ENCODE results near the gene C6orf89.
"Not testable (repeated sequence)": the region's sequence is repeated elsewhere in the genome, so short reads cannot be mapped to it uniquely, and the experiment has no call there.

C6orf89 gene

DNA sequence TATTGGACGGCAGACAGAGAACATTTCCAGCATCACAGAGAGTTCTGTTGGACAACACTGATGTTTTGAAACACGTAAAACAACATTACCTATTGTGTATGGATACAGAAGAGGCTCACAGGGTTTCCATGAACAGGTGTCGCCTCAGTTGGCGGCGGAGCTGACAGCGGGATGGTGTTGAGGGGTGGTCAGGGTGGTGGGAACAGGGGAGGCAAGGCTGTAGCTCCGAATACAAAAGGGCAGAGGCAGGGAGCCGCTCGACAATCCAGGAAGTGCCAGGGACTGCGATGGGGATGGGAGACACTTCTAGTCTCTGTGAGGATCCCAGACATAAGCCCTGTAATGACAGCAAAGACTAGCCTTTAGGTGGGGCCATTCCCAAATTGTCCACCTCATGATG is 54.3 kb downstream of the C6orf89 start:
- DNase-seq (ENCODE audit: extremely low spot score, insufficient read length, low read depth) (no peak), FAIRE-seq (no peak)

DNA sequence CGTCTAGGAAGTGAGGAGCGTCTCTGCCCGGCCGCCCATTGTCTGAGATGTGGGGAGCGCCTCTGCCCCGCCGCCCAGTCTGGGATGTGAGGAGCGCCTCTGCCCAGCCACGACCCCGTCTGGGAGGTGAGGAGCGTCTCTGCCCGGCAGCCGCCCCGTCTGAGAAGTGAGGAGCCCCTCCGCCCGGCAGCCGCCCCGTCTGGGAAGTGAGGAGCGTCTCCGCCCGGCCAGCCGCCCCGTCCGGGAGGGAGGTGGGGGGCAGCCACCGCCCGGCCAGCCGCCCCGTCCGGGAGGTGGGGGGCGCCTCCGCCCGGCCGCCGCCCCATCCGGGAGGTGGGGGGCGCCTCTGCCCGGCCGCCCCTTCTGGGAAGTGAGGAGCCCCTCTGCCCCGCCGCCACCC is 55.8 kb downstream of the C6orf89 start:
- not testable (repeated sequence) for DNase-seq (ENCODE audit: extremely low spot score, insufficient read length, low read depth); FAIRE-seq

DNA sequence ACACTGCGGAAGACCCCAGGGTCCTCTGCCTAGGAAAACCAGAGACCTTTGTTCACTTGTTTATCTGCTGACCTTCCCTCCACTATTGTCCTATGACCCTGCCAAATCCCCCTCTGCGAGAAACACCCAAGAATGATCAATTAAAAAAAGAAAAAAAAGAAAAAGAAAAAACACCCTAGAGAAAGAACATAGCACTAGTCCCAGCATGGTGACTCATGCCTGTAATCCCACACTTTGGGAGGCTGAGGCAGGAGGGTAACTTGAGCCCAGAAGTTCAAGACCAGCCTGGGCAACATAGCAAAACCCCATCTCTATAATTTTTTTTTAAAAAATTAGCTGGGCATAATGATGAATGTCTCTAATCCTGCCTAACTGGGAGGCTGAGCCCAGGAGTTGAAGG is 56.6 kb downstream of the C6orf89 start:
- DNase-seq (ENCODE audit: extremely low spot score, insufficient read length, low read depth); FAIRE-seq: not testable (repeated sequence)

DNA sequence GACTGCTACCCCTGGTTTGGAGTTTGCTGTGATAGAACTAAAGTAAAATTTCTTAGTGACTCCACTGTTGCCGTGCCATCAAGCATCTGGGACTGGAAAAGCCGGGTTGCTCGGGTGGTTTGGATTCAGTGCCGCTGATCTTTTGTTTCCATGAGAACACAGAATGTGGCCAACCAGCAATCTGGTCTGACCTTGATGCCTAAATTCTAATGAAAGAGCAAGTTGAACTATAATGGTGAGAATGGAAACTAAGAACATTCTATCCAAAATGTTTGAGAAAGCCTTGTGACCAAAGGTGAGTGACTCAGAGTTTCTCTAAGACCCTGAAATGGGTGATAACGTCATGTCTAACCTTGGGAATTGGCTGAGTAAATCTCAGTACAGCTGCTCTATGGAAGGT is 58.9 kb downstream of the C6orf89 start:
- DNase-seq (ENCODE audit: extremely low spot score, insufficient read length, low read depth) (no peak), FAIRE-seq (no peak)

DNA sequence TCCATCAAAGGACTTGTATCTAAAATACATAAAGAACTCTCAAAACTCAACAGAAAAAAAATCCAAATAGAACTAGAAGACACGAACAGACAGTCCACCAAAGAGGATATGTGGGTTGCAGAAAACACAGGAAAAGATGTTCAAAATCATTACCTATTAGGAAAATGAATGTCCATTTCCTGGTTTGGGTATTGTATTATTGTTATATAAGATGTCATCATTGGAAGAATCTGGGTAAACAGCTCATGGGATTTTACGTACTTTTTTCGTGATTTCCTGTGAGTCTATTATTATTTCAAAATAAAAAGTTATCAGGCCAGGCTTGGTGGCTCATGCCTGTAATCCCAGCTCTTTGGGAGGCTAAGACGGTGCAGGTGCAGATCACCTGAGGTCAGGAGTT is 59.5 kb downstream of the C6orf89 start:
- FAIRE-seq, result no peak

DNA sequence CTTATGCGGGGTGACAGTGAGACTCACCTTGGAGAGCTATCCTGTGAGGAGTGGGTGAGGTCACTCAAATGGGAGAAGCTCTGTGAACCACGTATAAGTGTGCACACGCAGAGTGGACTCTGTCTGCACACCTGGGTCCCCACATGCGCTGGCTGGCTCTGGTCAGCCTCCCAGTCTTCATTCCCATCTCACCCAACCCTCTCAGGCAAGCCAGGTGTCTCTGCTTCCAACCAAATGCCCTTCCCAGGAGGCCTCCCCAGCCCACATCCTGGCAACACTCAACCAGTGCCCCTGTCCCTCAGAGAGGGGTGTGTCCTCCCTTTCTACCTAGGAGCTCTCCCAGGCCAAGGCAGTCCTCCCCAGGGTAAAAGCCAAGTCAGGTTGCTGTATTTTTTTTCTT is 60.8 kb downstream of the C6orf89 start:
- no peak for DNase-seq (ENCODE audit: extremely low spot score, insufficient read length, low read depth)
- no peak for FAIRE-seq

More for the DNA sequence above, 59.5 kb downstream of the C6orf89 start:
- DNase-seq (ENCODE audit: extremely low spot score, insufficient read length, low read depth), result no peak

DNA sequence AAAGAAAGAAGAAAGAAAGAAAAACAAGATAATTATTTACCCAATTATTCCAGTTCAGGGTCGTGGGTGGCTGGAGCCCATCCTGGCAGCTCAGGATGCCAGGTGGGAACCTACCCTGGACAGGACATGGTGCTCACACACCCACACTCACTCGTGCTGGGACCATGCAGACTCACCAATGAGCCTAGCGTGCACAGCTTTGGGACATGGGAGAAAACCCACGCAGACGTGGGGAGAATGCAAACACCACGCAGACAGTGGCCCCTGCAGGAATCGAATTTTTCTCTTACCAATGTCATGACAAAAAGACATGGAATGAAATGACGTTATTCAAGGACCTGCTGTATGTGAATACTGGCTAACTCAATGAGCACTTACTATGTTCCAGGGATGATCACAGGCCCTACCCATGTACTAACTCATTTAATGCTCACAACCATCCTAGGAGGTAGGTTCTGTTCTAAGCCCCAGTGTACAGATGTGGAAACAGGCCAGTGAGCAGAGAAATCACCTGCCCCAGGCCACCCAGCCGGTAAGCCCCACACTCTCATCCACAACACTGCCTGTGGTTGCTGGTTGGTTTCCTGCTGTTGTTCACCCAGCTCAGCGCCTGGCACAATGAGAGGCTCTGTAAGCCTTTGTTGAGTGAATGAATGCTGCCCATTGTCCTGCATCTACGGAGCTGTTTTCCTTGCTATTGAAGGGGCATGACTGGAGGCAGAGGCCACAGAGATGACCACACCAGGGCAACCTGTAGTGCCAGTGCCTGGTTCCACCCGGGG is 62.0 kb downstream of the C6orf89 start:
- FAIRE-seq, result no peak
- DNase-seq (ENCODE audit: extremely low spot score, insufficient read length, low read depth), result no peak

DNA sequence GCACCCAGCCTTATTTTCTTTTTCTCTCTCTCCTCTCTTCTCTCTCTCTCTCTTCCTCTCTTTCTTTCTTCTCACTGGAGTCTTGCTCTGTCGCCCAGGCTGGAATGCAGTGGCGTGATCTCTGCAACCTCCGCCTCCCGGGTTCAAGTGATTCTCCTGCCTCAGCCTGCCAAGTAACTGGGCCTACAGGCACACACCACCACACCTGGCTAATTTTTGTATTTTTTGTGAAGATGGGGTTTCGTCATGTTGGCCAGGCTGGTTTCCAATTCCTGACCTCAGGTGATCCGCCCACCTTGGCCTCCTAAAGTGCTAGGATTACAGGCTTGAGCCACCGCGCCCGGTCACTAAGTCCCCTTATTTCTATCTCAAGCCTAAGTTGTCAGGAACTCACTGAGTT is 63.3 kb downstream of the C6orf89 start:
- FAIRE-seq; DNase-seq (ENCODE audit: extremely low spot score, insufficient read length, low read depth): not testable (repeated sequence)

DNA sequence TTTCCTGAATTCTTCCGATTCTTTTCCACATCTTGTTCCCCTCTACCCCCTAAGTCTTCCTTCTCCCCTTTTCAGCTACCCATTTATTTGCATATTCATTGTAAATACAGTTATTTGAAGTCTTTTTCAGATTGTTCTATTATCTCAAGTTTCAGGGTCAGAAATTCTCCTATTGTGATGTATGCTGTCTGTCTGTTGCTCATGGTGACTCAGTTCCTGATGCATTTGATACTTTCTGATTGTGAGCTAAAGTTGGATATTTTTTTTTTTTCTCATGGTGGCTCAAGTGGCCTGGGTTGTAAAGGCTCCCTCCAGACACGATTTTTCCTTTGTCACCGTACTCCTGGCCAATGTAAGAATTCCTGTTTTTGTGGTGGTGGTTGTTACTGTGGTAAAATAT is 63.9 kb downstream of the C6orf89 start:
- DNase-seq (ENCODE audit: extremely low spot score, insufficient read length, low read depth) (no peak), FAIRE-seq (no peak)

DNA sequence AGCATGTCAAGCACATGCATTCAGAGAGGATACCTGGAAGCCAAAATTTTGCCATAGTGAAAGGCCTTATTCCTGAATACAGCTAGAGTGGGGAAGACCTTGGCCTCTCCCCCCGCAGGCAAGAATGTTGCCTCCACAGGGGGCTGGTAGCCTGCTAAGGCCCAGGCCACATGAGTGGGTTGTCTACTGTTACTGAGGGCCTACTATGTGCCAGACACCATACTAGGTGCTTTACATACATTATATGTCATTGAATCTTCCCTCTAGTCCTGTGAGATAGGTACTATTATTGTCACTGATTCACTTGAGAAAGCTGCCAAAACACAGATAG is 68.1 kb downstream of the C6orf89 start:
- DNase-seq (ENCODE audit: extremely low spot score, insufficient read length, low read depth), result no peak

DNA sequence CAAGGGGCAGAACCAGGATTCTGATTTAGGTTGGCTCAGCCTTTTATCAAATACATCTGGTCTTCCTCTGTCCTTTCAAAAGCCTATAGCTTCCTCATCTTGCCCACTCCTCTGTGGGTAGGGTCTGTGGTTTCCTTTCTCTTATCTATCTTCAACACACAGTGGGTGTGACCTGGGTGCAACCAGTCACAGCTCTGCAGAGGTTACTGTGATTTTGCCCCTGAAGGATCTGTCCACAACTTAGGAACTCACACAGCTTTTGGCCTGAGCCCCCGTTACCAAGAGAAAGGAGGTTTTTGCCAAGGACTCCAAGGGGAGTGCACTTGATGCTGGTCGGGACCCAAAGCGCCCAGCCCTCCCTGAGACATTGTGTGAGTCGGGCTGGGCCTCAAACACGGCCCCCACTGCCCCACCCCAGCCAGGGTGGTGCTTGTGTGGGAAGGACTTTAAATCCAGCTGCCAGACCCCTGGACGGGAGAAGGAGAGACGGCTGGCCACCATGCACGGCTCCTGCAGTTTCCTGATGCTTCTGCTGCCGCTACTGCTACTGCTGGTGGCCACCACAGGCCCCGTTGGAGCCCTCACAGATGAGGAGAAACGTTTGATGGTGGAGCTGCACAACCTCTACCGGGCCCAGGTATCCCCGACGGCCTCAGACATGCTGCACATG is 68.6 kb downstream of the C6orf89 start, which contains the start of gene PI16:
TSS of gene PI16 (plus strand) at position 477 of the 670 bp plus-strand sequence. CDS start at position 500, 23 bp downstream.
- FAIRE-seq (no peak), DNase-seq (ENCODE audit: extremely low spot score, insufficient read length, low read depth) (no peak)

More for the DNA sequence above, 68.1 kb downstream of the C6orf89 start:
- FAIRE-seq, result no peak

DNA sequence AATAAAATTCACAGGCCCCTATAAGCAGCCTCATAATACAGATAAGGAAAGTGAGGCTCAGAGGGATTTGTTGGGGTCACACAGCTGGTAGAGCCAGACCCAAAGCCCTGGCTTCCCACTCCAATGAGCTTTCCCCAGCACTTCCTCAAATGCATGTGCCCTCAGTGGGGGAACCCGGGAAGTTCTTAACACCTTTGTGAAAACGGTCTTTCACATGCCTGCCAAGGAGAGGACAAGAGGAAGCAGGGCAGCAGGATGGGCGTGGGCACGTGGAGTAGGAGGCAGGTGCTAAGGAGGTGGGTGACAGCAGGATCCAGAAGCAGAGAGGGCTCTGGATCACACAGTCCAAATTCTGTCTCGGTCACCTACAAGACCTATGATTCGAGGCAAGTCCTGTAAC is 69.4 kb downstream of the C6orf89 start:
- FAIRE-seq (no peak), DNase-seq (ENCODE audit: extremely low spot score, insufficient read length, low read depth) (no peak)

DNA sequence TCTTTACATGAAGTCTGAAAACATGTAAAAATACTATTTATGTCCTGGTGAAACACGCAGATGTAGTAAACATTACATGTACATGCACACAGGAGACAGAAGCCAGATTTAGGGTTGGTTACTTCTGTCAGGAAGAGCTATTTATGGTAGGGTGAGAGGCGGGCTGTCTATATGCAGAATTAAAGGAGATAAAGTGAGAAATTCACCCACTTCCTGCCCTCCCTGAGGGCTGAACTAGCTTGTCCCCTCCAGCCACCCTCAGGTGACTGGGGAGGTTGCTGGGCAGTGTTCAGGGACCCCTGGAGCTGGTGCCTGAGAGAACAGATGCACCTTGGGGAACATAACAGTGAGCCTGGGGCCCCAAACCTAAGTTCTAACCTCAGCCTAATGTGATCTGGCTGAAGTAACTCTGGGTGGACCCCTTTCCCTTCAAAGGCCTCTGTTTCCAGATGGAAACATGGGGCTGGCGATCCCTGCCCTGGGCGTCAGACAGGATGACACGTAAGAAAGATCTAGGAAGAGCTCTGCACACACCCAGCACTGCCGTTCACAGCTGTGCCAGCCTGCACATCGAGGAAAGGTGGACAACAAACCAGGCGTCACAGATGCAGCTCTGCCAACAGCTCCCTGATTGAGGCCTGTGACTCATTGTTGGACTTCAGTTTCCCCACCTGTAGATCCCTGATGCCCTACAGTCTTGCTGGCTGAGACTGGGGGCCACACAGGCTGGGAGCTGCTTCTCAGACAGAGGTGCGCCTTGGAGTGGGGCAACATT is 70.1 kb downstream of the C6orf89 start:
- DNase-seq (ENCODE audit: extremely low spot score, insufficient read length, low read depth) (no peak), FAIRE-seq (no peak)

DNA sequence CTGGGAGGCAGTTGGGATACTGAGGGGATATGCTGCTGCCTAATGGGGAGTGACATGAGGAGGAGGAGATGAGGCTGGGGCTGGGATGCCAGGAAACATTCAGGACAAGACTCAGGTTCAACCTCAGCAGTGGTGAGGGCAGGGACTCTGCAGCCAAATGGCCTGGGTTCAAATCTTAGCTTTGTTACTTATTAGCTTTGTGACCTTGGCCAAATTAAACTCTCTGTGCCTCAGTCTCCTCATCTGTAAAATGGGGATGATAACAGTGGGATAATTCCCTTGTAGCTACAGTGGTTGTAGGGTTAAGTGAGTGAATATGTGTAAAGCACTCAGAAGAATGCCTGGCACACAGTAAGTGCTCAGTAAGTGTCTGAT is 70.7 kb downstream of the C6orf89 start:
- no peak for FAIRE-seq

DNA sequence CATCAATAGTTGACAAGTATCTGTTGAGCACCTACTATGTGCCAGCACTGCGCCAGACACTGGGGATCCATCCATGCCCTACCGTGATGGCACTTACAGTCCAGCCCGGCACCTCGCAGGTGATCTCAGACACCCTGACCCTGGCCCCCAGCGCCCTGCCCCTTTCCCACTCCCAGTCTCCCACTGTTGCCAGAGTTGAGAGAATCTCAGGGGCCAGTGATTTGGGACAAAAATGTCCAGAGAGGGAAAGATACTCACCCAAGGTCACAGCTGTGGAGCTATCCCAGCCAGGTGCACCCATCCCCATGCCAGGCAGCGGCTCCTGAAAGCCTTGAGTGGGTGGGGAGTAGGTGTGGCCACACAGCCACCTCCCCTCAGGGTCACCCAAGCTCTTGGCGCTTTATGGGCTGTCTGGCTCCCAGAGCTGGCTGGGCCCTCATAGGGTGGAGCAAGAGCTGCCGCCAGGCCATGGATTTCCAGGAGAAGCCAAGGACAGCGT is 72.1 kb downstream of the C6orf89 start:
- no peak for DNase-seq (ENCODE audit: extremely low spot score, insufficient read length, low read depth)
- FAIRE-seq, result no peak

More for the DNA sequence above, 70.7 kb downstream of the C6orf89 start:
- DNase-seq (ENCODE audit: extremely low spot score, insufficient read length, low read depth), result no peak

DNA sequence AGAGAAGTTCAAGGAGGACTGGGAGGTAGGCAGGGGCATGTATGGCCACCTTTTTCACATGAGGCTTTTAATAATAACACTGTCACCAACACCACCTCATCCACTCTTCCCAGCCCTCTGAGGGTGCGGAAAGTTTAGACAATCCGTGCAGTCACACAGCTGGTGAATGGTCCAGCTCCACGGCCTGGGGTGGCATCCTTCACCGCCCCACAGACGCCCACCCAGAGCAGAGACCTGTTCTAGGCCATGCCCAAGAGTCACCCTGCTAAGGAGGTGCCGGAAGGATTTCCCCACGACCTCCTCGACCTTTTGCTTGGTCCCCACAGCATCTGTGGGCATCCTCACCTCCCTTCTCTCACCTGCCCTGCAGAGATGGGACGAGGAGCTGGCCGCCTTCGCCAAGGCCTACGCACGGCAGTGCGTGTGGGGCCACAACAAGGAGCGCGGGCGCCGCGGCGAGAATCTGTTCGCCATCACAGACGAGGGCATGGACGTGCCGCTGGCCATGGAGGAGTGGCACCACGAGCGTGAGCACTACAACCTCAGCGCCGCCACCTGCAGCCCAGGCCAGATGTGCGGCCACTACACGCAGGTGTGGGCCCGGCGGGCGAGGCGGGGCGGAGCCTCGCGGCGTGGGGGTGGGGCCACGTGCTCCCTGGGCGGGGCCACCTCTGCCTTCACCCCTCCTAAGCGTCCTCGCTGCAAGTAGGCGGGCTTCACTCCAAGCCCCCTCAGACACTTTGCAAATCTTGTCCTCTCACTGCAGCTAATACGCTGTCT is 73.2 kb downstream of the C6orf89 start:
- no peak for DNase-seq (ENCODE audit: extremely low spot score, insufficient read length, low read depth)
- FAIRE-seq, result no peak

DNA sequence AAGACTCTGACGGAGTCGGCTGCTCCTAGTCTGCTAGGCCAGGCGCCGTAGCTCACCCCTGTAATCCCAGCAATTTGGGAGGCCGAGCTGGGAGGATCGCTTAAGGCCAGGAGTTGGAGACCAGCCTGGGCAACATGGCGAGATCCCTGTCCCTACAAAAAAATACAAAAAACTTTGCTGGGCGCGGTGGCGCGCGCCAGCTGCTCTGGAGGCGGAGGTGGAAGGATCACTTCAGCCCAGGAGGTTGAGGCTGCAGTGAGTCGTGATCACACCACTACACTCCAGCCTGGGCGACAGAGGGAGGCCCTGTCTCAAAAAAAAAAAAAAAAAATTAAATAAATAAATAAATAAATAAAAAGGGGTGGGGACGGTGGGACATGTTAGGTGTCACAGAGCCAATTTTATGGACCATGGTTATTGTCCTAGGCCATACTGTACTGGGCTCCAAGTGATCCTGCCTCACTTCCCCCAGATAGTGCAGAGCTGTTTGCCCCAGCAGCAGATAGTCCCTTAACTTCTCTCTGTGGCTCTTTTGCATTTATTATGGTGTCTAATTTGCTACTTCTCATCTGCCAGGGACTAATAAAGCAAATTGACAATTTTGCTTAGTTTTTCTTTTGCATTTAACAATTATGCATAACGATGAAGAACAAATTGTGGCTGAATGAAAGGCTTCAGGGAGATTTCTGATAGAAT is 74.0 kb downstream of the C6orf89 start:
- FAIRE-seq, result no peak
- DNase-seq (ENCODE audit: extremely low spot score, insufficient read length, low read depth), result no peak

DNA sequence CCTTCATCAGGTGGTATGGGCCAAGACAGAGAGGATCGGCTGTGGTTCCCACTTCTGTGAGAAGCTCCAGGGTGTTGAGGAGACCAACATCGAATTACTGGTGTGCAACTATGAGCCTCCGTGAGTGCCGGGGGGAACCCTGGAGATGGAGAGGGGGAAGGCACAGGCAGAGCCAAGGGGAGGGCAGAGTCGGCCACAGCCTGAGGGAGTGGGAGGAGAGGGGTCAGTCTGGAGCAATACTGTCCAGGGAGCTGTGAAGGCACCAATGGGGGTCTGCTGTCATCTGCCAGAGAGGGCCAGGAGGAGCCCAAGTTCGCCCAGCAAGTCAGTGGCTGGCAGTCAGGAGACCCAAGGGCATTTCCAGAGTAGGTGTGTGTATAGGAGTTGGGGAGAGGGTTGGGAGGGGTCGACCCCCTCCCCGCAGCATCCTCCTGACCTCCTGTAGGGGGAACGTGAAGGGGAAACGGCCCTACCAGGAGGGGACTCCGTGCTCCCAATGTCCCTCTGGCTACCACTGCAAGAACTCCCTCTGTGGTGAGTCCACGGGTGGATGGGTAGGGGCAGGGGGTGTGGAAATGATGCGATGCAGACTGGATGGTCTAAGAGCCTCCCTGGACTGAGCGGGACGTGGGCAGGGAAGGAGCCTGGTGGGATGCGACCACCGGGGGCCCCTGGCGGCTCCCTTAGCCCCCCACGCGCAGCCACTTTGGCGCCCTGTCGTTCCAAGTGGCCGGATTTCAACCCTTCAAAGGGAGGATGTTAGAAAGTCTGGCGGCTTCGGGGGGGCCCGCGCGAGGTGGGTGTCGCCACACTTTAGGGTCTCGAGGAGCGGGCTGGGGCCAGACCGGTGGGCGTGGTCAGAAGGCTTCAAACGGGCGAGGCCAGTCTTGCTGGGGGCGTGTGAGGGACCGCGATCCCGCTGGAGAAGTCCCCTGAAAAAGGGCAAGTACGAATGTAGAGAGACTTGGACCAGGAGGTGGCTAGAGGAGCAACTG is 76.0 kb downstream of the C6orf89 start:
- no peak for FAIRE-seq
- no peak for DNase-seq (ENCODE audit: extremely low spot score, insufficient read length, low read depth)
